Cerebellar cortex (tissue), 1 donor: Measurements from ENCODE around the gene NOP58.
"Not testable (repeated sequence)": the region's sequence is repeated elsewhere in the genome, so short reads cannot be mapped to it uniquely, and the experiment has no call there.

Source experiments
- DNase-seq: peaks from one replicate; pipeline ENCODE4 v3.0.0-alpha.2; 2015; ENCODE audit warnings: low spot score

Gene NOP58

DNA sequence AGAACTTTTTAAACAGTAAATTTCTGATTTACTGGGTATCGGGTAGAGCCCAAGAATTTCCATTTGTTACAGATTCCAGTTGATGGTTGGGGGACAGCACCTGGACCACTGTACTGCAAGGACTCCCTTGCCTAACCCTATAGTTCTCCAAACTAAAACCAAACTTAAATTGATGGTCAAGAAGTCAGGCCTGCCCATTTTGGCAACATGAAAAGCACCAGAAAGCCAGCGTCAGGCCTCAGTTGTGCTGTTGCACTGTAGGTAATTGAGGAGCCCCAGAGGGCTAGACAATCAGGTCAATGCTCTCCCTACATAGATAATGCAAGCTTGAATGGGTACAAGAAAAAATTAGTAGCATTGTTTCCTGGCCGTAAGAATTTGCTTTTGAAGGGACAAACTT, 40.5 kb downstream of the NOP58 start:
- DNase-seq = no peak

DNA sequence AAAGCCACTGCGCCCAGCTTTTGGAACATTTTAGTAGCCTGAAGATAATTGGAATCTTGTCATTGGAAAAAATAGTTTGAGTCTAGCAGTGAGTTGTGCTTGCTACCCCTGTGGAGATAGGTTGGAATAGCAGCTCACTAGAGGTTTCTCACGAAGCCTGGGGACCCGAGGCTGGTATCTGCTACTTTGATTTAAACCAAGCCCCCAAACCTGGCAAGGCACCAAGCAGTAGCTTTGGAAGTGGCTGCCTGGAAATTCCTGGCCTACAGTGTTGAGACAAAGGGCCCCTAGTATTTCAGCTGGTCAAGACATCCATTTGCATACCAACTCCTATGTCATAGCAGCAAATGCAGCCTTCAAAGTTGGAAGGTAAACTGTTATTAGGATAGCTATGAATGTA, 42.1 kb downstream of the NOP58 start:
- DNase-seq = no peak

DNA sequence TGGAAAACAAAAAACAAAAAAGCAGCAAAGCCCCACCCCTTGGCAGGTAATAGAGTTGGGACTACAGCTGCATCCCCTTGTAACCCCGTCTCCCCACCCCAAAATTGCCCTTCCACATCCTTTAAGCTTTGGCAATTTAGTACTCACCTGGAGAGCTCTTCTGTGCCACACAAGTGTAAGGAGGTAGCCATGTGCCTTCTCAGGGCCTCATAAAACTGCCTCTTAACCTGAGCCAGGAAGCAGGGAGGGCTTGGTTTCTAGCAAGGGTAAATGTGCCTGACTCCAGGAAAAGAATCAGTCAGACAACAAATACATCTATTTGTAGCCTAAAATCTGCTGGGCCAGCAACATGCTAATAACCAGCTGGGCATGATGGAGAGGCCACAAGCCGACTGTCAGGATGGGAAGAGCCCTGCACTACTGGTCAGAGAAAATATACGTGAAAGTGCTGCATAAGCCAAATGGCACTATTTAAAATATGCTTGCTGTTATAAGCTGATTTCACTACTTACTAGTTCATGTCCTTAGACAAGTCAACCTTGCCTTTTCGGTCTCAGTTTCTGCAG, 46.3 kb downstream of the NOP58 start:
- DNase-seq = no peak

DNA sequence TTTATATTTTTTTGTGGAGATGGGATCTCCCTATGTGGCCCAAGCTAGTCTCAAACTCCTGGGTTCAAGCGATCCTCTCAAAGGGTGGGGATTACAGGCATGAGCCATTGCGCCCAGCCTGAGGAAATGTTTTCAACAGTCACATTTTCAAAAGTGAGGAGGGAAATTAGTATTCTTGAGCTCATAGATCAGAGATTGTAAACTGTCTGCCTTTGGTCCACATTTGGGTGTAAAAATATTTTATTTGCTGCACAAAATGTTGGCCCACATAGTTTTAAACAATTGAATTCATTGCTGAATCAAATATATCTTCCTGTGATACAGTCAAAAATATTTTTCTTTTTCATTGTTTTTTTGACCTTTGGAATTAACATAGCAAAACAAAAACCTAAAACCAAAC, 48.6 kb downstream of the NOP58 start:
- no peak for DNase-seq

DNA sequence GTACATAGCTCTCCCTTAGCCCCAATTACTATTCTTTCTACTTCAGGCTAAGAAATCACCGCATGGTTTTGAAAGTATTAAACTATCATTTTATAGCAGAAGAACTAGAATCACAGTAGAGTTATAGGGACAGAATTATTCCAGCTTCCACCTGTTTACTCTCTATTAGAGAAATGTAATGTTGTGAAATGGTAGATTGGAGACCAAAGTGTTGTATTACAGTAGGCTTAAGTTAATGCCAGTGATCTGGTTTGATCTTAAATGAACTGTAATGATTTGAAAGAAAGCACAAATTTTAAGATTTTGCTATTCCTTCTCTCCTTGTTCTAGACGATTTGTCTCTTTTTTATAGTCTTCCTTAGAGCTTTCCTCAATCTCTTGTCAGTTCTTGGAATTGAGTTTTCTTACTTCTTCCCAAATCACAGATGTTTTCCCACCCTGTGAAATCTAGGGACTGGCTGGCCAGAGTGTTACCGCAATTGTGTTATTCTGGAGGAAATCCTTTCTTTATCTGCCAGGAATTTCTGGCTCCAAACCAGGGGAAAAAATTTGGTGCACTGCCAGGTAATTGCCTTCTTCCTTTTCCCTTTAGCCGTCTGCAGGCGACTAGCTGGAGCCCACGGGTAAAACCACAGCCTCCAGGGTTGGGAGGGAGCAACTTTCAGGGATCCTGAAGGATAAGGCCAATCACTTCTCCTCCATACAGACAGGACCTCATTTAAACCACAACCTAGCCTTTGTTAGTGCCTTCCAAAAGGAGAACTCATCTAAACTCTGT, 51.7 kb downstream of the NOP58 start:
- DNase-seq = peak; percentile 36

DNA sequence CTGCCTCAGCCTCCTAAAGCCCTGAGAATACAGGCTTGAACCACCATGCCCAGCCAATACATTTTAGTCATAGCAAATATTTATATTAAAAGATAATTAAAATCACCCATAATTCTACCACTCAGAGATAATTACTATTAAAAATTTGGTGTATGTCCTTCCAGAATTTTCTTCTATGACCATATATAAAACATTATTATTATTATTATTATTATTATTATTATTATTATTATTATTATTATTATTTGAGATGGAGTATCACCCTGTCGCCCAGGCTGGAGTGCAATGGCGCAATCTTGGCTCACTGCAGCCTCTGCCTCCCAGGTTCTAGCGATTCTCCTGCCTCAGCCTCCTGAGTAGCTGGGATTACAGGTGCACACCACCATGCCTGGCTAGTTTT, 54.8 kb downstream of the NOP58 start:
- DNase-seq = not testable (repeated sequence)

DNA sequence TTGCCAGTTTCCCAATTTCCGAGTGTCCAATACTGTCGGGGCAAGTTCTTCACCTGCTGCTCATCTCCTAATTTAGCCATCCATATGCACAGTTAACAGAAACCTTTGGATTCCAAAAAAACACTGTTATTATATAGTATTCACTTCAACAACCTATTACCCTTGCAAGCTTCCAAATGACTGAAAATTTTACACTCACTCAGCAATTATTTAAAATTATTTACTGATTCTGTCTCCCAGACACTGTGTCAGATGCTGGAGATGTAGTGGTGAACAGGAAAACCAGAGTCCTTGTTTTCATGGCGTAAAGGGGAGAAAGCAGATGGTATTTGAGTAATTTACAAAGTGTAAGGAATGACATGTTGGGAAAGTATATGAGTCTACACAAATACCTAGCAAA, 56.9 kb downstream of the NOP58 start:
- DNase-seq = no peak

DNA sequence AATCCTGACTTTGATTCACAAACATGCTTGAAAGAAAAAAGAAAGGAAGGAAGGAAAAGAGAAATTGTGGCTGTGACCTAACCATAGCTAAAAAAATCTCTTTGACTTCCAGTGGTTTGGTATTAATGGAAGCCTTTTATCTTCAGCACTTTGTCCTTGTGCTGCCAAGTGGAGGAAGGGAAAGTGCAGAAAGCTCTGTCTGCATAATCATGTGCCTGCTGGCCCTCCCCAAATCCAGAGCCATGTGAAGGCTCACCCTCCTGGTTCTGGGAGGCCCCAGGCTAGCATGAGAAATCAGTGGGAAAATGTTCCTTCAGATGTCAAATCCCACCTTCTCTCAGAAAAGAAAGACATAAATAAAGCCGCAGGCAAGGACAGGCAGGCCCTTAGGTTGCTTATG, 62.3 kb downstream of the NOP58 start:
- DNase-seq = no peak

DNA sequence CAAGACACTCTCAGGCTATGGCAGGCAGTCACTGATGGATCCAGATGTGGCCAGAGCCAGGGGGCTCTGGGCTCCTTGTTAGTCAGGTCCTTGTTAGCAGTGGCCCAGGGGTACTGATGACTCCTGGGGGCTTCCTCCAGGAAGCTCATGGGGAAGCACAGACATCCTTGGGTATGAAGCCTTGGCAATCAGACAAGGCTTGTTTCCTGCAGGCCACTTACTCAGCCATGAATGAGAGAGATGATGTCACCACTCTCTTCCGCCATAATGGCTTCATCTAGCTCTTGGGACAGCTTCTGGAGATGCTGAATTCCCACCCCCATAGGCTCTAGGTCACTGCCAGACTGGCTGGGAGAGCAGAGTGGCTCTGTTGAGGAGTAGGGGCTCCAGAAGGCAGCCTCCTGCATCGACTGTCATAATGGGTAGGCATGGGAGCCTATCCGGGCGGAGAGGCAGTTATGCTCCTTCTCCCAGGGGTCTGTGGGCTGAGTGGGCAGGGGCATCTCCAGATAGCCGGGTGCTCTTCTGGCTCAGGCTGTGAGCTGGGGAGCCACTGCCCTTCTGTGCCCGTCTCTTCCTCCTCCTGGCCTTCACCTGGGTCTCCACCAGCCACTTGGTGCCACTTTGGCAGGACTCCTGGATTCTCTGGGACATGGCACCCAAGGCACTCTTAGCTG, 70.4 kb downstream of the NOP58 start:
- no peak for DNase-seq

DNA sequence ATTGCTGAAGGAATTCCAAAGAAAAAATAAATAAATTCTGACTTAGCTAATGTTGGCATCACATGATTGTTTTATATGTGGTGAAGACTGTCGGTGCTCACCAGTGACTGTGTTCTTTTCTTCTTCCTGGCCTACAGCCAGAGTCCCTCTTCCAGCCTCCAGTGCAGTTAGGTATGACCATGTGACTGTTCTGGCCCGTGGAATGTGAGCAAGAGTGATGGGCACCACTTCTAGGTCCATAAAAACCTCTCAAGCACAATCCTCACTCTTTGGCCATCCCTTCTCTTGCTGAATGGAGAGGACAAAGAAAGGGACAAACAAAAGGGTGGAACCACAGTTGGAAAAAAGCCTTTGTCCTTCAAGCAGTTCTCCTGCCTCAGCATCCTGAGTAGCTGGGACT, 71.6 kb downstream of the NOP58 start:
- no peak for DNase-seq

DNA sequence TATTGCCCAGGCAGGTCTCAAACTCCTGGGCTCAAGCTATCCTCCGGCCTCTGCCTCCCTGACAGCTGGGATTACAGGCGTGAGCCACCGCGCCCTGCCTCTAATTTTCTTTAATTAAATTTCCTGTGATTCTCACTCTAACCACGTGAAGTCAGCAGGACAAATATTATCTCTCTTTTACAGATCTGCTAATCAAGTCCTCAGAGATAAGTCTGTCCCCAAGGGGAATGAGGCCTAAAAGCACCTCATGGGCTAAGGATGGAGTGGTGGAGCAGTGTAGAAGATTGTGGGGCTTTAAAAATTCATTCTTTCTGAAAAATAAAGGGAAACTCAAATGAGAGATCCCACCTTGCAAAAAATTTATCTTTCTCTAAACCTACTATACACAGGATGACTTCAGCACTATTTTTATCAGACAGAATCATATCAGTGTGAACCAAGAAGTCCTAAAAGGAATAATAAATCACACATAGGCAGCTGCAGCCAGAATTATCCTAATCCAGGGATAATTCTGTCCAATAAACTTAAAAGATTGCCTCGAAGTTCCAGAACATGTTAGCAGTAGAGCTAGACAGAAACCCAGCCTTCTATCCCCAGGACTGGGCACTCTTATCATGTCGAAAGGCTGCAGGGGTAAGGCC, 72.3 kb downstream of the NOP58 start:
- DNase-seq = no peak

DNA sequence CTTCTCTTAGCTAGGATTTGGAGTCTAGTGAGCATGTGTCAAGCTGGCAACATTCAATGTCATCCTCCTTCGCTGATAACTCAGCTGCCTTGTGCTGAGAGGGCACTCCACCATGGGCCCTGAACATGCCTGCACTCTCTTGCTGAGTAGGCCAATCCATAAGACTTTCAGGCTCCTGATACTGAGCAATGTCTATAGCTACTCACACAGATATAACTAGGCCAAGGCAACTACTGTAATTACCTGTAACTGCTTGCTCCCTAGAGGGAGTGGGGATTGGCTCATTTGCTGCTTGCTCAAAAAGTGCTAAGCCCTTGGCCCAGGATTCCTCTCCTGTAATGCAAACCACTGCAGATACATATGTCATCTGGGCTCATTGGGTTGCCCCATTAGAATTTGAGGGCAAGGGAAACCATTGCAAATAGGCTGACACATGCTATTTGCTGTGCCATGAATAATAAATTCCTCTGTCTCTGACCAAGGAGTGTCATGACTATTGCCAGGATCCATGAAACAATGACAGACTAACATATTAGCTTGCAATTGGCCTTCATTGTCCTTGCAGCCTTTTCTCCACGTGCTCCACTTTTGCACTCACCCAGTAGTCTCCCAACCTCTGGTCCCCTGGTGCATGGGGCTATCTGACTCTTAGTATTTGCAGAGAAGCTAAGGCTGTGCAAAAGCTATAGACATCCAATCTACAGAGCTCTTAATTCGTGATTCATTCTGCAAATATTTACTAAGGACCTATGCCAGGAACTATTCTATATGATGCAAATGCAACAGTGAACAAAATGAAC, 73.7 kb downstream of the NOP58 start:
- DNase-seq = no peak

DNA sequence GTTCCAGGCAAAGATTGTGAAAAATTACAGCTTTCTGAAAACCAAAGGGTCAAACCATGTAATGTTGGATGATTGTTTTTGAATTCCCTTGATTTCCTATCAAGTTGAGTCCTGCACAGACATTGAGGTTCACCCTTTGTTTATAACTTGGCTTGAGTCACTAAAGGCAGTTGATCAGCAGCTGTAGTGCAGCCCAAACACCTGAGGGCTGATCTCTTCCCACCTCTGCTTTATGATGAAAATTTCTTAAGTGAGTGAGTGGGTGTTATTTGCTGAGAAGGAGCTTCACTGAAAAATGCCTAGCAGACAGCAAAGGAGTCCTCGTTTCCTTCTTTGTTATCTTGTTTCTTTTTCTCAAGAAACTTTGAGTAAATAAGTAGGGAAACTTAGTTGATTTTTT, 78.6 kb downstream of the NOP58 start:
- DNase-seq = no peak

DNA sequence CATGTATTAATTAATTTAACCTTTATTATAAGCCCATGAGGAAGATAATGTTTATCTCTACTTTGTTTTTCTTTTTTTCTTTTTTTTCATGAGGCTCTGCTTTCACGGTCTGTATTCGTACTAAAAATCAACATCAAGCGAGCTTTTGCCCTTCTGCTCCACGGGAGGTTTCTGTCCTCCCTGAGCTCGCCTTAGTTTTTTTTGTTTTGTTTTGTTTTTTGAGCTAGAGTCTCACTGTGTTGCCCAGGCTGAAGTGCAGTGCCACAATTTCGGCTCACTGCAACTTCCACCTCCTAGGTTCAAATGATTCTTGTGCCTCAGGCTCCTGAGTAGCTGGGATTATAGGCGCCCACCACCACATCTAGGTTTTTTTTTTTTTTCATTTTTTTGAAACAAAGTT, 80.6 kb downstream of the NOP58 start:
- no peak for DNase-seq
